IPS-NIHi7 (cell line): ENCODE measurements around the gene NAALADL1.
"Not testable (repeated sequence)": the region's sequence is repeated elsewhere in the genome, so short reads cannot be mapped to it uniquely, and the experiment has no call there.

ENCODE experiments used
- DNase-seq: peaks from one replicate; pipeline ENCODE4 v3.0.0; 2012; ENCODE audit warnings: mixed read lengths; ENCODE audit errors: extremely low spot score

NAALADL1 gene

DNA sequence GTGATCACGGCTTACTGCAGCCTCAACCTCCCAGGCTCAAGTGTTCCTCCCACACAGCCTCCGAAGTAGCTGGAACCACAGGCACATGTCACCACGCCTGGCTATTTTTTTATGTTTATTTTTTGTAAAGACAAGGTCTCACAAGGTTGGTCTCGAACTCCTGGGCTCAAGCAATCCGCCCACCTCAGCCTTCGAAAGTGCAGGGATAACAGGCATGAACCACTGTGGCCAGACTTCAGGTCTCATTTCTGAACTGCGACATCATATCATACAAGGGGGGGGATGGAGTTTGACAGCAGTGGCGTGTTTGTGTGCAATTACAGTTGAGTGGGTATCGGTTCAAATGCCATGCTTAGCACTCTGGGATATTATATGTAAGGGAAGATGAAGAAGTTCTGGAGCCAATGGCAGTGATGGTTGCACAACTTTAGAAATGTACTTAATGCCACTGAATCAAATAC, 6.9 kb downstream of the NAALADL1 start:
- DNase-seq: no peak

DNA sequence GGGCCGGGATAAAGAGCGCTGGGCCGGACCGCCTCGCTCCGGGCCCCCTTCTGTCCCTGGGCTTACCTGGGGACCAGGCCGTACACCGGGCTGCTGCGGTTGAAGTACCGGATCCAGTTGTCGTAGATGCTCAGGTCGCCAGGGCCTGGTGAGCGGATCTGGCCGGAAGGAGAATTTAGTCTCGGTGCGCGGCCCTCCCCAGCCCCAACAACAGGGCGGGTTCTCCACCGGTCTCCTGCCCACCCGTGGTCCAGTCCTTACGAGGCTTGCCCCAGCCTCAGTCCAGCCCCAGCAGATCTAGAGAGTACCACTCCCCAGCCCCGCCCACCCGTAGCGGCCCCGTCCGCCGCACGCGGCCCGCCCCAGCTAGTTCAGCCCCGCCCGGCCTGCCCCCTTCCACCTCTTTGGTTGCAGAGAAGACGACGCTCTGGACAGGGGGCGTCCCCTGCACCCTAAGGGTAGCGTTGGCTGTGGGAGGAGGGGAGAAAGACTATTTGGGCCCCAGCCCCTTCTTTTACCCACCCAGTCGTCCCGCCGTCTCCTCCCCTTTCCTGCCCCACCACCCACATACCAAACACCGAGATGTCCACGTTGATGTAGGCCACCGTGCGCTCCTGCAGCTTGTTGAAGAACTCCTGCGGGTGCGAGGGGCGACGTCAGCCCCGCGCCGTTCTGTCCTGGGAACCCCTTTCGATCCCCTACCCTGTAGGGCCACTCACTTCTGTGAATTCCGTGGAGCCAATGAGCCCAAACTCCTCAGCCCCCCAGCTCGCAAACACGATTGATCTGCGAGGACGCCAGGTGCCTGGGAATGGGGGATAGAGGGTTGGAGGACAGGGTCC, 10.6 kb downstream of the NAALADL1 start:
- DNase-seq: peak; percentile 54

- DNase-seq: no peak
Observed at GRCh38 chr11:65045728-65046127, 12.6 kb downstream of the NAALADL1 start.

- no peak for DNase-seq
Observed at GRCh38 chr11:65045061-65045460, 13.3 kb downstream of the NAALADL1 start.

- DNase-seq: no peak
Observed at GRCh38 chr11:65043881-65044501, 14.4 kb downstream of the NAALADL1 start.

DNA sequence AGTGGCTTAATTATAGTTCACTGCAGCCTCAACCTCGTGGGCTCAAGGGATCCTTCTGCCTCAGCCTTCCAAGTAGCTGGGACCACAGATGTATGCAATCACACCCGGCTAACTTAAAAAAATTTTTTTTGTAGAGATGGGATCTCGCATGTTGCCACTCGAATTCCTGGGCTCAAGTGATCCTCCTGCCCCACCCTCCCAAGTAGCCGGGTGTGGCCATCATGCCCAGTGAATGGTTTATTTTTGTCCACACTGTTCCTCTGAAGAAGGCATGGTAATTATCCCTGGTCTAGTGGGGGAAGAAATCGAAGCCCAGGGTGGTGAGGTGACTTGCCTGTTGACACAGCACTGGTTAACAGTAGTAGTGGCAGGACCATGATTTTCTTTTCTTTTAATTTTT, 15.5 kb downstream of the NAALADL1 start:
- DNase-seq: no peak

GRCh38 chr11:65040847-65041622, 17.3 kb downstream of the NAALADL1 start, which contains the start of gene SAC3D1:
TSS of gene SAC3D1 (plus strand) at chr11:65041210. CDS start at chr11:65041293, 83 bp downstream.
- peak; percentile 97 for DNase-seq

DNA sequence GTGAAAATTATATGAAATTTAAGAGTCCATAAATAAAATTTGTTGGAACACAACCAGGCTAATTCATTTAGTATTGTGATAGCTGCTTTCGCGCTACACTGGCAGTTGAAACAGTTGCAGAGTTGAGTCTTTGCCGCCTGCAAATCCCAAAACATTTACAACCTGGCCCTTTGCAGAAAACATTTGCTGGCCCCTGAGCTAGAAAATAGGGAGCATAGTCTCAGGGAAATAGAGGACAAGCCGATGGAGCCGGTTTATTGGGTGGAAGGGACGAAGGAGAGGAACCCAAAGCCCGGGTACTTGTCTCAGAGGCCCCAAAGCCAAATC, 17.9 kb downstream of the NAALADL1 start:
- no peak for DNase-seq

DNA sequence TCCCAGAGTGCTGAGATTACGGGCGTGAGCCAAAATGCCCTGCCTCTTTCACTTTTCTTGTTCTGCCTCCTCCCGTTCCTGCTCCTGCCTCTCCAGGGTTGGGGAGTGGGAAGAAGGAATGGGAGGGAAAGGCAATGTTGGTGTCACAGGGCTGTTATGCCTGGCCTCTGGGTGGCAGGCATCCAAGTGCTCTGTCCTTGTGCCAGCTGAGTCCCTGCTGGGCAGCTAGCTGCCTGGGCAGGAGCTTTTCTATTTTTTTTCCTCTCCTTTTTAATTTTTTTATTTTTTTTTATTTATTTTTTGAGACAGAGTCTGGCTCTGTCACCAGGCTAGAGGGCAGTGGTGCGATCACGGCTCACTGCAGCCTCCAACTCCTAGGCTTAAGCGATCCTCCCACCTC, 21.4 kb downstream of the NAALADL1 start:
- no peak for DNase-seq

DNA sequence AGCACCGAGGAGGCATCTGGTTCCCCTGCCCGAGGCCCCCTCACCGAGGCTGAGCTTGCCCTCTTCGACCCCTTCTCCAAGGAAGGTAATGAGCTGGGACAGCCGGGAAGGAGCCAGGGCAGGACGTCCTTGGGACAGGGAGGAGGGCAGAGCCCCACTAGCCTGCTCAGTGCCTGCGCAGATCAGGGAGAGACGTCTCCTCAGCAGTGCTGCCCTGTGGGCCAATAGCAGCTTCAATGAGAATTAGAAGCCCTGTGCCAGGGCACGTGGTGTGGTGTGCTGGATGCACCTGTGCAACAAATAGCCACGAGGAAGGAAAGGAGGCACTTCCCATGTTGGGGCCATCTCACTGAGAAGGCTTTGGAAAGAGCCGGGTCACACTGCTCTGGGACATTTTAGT, 22.8 kb downstream of the NAALADL1 start:
- no peak for DNase-seq

DNA sequence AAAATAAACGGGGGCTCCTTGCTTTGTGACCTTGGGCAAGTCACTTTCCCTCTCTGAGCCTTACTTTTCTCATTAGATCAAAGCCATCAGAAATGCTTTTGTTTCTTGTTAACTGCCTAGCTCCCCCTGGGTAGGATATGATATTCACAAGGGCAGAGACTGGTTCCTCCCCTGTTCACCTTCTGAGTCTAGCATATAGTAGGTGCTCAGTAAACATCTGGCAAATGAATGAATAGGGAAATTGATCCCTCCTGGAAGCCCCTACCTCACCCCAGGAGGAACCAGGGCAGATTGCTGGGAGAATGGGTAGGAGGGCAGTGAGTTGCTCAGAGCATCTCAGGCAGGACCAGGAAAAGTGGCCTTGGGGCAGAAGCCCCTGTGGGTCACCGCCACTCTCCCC, 23.9 kb downstream of the NAALADL1 start:
- DNase-seq: no peak

DNA sequence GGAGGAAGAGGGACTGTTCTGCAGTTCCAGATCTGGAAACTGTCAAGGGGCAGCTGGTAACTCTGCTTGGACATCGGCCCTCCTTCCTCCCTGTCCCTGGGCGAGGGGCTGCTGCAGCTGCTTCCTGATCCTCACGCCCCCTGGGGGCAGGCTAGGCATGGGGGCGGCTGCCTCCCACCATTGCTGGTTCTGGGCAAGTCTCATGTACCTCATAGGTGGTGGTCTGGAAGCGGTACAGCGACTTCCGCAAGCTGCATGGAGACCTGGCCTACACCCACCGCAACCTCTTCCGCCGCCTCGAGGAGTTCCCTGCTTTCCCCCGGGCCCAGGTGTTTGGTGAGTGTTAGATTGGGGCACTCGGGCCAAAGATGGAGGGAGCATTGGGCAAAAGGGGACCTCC, 26.1 kb downstream of the NAALADL1 start:
- no peak for DNase-seq

- peak; percentile 92 for DNase-seq
Observed at GRCh38 chr11:65027213-65028067, 30.9 kb downstream of the NAALADL1 start, which contains the start of gene SNX15. TSS of gene SNX15 (plus strand) at chr11:65027439. CDS start at chr11:65027538, 99 bp downstream.

DNA sequence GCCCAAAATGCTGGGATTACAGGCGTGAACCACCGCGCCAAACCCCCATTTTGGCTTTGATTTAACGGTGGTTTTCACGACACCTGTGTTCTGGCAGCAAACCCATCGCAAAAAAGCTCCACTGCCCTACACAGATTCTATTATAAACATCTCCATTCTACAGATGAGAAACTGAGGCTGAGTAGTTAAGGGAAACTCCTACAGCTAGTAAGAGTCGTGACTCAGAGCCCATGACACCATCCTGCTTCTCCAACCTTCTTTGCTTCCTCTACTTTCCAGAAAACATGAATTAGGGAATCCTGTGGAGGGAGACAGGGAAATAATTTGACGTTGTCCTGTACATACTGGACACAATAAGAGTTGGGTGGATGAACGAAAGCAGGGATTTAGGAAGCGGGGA, 31.5 kb downstream of the NAALADL1 start:
- no peak for DNase-seq

DNA sequence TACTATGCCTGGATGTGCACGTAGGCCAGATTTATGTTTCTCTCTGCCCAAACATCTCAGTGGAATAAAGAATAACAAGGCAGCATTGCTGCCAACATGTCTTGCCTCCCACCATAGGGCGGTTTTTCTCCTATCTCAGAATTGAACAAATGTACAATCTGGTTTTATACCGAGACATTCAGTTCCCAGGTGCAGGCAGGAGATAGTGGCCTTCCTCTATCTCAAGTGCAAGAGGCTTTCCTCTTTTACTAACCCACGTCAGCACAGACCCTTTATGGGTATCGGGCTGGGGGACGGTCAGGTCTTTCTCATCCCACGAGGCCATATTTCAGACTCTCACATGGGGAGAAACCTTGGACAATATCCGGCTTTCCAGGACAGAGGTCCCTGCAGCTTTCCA, 34.9 kb downstream of the NAALADL1 start:
- not testable (repeated sequence) for DNase-seq

DNA sequence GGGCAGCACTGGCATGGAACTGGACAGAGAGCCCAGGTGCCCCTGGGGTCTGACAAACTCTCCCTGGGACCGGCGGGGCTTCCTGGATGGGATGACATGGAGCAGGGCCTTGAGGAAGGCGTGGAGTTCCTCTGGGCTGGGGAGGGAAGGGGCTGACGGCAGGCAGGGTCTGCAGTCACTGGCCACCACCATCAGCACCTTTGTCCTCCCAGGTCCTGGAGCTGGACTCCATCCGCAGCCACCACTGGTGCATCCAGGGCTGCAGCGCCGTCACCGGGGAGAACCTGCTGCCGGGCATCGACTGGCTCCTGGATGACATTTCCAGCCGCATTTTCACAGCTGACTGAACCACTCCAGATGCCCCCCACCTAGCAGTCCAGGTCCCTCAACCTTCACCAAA, 36.8 kb downstream of the NAALADL1 start:
- no peak for DNase-seq

DNA sequence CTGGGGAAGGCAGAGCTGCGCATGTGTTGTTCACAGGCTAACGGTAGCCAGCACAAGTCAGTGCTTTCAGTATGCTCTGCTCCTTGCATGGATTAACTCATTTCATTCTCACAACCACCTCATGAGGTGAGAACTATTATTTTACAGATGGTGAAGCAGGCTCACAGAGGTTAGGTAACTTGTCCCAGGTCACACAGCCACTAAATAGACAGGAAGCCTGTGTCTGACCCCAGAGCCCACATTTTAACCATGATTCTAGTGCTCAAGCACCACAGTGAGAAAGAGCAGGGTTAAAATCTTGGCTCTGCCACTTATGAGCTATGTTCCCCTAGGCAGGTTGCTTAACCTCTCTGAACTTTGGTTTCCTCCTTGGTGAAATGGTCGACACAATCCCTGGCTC, 37.4 kb downstream of the NAALADL1 start:
- DNase-seq: no peak

DNA sequence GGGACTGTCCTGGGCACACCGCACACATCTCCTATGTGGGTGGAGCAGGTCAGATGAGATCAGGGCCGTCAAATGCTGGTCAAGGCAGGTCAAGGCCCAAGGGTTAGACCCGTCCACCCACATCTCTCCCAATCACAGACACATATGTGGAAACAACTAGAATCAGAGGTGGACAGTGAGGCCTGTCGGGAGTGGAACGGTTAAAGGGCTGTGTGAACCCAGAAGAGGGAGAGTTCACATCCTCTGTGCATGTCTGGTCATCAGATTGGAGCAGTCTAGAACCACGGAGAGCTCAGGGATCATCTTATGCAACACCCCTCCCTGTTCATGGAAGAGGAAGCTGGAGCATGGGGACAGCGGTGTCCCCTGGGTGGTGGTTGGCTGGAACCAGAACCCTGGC, 38.5 kb downstream of the NAALADL1 start:
- no peak for DNase-seq

- no peak for DNase-seq
Observed at GRCh38 chr11:65017937-65018336, 40.4 kb downstream of the NAALADL1 start.

GRCh38 chr11:65016705-65017104, 41.6 kb downstream of the NAALADL1 start:
- no peak for DNase-seq

GRCh38 chr11:65014726-65015227, 43.6 kb downstream of the NAALADL1 start:
- DNase-seq: no peak
